T-helper 1 cell (primary cell): ENCODE data around the gene PRRT3.
"Not testable (repeated sequence)": the region's sequence is repeated elsewhere in the genome, so short reads cannot be mapped to it uniquely, and the experiment has no call there.

Experiments used
- DNase-seq, 5 donors: peaks; one replicate each; pipeline ENCODE4 v3.0.0-alpha.2; 2012 to 2020

PRRT3 gene

DNA sequence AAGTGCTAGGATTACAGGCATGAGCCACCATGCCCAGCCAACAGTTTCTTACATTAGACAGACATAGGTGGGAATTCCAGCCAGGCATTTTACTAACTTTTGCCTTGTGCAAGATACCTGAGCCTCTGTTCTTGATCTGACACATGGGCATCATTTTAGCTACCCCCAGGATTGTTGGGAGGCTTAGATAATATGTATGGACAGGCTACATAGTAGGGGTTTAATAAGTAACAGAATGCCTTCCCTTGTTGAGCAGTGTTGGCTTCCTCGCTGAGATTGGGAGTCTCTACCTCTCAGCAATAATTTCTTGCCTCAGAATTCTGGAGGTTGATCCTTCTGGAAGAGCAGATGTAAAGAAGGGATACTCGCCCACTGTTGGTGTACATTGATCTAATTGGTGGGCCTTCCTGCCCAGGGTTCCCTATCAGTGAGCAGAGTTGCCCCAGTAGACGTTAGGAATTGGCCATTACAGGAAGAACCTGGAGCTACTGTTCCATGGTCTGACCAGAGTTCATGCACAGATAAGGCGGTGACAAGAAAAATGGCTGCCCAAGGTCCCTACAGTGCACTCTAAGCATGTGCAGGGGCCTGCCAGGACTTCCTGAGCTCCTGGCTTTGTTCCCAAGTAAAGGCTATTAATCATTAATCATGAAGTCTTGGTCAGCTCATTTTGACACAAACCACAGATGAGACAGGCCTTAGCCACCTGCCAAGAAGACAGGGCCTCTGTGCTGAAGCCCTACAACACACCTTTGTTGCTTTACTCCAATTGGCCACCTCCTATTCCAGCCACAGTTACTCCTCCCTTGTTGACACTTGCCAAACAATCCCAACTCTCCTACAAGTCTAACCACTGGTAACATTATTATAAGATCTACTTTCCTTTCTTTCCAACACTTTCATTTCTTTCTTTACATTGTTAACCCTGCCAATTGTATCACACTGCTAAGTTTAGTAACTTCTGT, 54.5 kb downstream of the PRRT3 start:
- no peak for DNase-seq

DNA sequence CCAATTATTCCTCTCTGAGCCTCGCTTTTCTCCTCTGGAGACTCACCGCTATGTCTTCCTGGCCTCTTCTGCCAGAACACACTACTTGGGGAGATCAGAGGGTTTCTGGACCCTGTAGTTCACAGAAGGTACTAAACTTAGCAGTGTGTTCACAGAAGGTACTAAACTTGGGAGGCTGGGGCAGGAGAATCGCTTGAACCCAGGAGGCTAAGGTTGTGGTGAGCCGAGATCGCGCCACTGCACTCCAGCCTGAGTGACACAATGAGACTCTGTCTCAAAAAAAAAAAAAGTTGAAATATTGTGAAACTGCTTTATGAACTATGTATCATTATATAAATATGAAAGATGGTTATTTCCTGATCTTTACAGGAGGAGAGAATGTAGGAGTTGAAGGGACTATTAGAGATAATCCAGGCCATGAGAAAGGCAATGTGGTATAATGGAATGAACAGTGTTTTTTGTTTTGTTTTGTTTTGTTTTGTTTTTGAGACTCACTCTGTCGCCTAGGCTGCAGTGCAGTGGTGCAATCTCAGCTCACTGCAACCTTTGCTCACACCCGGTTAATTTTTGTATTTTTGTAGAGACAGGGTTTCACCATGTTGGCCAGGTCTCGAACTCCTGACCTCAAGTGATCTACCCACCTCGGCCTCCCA, 55.3 kb downstream of the PRRT3 start:
- DNase-seq: not testable (repeated sequence)

DNA sequence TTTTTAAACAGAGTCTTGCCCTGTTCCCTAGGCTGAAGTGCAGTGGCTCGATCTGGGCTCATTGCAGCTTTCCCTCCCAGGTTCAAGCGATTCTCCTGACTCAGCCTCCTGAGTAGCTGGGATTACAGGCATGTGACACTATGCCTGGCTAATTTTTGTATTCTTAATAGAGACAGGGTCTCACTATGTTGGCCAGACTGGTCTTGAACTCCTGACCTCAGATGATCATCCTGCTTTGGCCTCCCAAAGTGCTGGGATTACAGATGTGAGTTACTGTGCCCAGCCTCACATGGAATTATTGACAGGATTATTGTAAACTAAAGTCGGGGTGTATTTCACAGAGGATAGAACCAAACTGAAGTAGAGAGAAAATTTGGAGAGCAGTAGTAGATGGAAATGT, 56.5 kb downstream of the PRRT3 start:
- not testable (repeated sequence) for DNase-seq
